HG03354 (cell line): Measurements from ENCODE around the gene MDFI.

Source experiments
- ATAC-seq: cut with Tn5 transposase; IDR thresholded peaks from one replicate; pipeline ENCODE4 v1.9.1; 2021; ENCODE audit warnings: mild to moderate bottlenecking; ENCODE audit not compliant: unreplicated experiment, poor library complexity, severe bottlenecking

MDFI gene

GRCh38 chr6:41682497-41683272 lies 44.4 kb downstream of the MDFI start:
- peak; percentile 8 for ATAC-seq

- ATAC-seq, result peak; percentile 22
Measured at GRCh38 chr6:41683273-41683522, 44.9 kb downstream of the MDFI start.

- ATAC-seq, result peak; percentile 76
Measured at GRCh38 chr6:41683523-41684310, 45.4 kb downstream of the MDFI start.

GRCh38 chr6:41684311-41685180 lies 46.3 kb downstream of the MDFI start:
- no peak for ATAC-seq

- ATAC-seq, result no peak
Measured at GRCh38 chr6:41685641-41686380, 47.5 kb downstream of the MDFI start.

GRCh38 chr6:41687501-41688175 lies 49.4 kb downstream of the MDFI start:
- no peak for ATAC-seq

GRCh38 chr6:41688256-41688965 lies 50.1 kb downstream of the MDFI start:
- ATAC-seq, result no peak

GRCh38 chr6:41689171-41690008 lies 51.1 kb downstream of the MDFI start:
- ATAC-seq, result no peak

- ATAC-seq, result no peak
Measured at GRCh38 chr6:41690541-41691330, 52.5 kb downstream of the MDFI start.

- ATAC-seq, result no peak
Measured at GRCh38 chr6:41691426-41692079, 53.3 kb downstream of the MDFI start.

- ATAC-seq, result no peak
Measured at GRCh38 chr6:41692080-41692675, 53.9 kb downstream of the MDFI start.

GRCh38 chr6:41692730-41693129 lies 54.5 kb downstream of the MDFI start:
- ATAC-seq, result no peak

GRCh38 chr6:41693281-41694240 lies 55.3 kb downstream of the MDFI start:
- ATAC-seq, result no peak

- ATAC-seq, result no peak
Measured at GRCh38 chr6:41694815-41695526, 56.7 kb downstream of the MDFI start.

- no peak for ATAC-seq
Measured at GRCh38 chr6:41695825-41696224, 57.6 kb downstream of the MDFI start.
